Dermis microvascular lymphatic vessel endothelial cell (primary cell): ENCODE results near the gene ANO9. TPM values are rescaled to one million over a fixed set of nuclear protein-coding genes. Genes with fewer than 3 reads are reported as not detected.

Experiments used
- DNase-seq, 2 donors: peaks; one replicate each; pipeline versions ENCODE4 v3.0.0 to v3.0.0-alpha.2; 2010; ENCODE audit warnings: low read depth in 2 of 2
- total RNA-seq: library from RNA; depleted of rRNA; stranded (reverse); fragments of >200 nt; gene quantifications from 2 replicates; pipeline ENCODE4 v1.2.1, GENCODE V29; 2014

The ANO9 gene
- total RNA-seq, 1 donor from 2014 or later, result 1.4 TPM

DNA sequence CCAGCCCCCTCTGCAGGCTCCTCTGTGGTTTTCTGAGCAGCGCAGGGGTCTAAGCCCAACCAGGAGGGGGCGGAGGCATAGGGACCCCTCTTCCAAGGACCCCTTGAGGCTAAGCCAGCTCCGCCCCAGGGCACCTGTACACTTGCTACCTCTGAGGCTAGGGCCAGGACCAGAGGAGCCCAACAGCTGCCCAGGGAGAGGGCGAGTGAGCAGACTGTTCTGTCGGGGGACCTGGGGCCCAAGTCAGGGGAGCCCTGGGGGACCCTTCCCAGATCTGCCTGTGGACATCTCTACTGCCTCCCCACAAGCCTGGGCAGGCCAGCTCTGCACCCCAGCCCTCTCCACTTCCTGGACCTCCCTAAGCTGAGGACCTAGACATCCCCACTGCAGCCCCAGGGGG is 70.8 kb downstream of the ANO9 start:
- DNase-seq, result no peak

DNA sequence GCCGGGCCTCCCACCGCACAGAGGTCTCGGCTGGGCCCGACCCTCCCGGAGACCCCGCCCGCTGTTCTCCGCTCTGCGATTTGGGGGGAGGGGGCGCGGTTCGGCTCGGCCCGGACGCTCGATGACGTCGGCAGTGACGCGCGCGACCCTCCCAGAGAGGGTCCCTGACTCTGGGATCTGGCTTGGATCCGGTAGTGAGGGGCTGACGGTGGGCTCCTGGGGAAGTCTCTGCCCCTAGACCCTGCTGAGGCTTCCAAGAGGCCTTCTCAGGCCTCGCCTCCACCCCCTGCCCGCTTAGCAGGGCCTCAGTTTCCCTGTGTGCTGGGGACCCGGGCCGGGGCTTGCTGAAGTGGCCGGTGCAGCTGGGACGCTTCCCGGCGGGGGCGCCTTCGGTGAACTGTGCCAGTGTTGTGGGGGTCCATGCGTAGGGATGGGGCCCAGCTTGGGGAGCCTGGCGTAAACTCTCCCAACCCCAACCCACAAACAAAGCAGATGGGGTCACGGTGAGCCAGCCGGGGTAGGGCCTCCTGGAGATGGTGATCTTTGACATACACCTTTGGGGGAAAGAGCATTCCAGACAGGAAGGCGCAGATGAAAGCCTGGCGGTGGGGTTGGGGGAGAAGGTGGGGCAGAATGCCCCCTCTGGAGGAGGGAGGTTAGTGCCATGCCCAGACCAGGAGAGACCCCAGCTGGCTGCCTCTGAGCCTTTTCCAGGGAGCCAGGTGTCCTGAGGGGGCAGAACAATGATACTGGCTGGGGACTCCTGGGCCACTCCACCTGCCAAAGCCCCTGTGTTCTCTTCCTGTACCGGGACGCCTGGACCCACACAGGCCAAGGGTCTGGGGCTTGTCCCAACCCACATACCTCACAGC is 71.5 kb downstream of the ANO9 start:
- DNase-seq, result no peak

DNA sequence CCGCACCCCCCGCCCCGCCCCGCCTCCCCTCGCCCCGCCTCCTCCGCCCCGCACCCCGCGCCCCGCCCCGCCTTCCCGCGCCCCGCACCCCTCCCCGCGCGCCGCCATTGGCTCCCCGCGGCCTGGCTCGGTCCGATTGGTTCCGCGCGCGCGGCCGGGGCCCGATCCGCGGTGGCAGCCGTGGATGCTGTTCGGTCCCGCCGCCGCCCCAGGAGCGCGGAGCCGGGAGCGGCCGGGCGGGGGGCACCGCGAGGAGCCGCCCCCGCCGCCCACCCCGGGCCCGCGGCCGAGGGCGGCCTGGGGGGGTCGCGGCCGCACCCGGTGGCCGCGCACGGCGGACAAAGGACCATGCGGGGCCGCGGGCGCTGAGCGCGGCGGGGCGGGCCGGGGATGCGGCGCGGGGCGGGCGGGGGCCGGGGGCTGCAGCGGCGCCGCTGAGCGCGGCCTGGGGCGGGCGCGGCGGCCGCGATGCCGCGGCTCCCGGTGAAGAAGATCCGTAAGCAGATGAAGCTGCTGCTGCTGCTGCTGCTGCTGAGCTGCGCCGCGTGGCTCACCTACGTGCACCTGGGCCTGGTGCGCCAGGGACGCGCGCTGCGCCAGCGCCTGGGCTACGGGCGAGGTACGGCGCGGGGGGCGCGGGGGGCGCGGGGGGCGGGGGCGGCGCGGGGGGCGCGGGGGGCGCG is 72.3 kb downstream of the ANO9 start, which contains the start of gene B4GALNT4:
Gene B4GALNT4, plus strand, starts transcription at position 164 of the 683 bp plus-strand sequence. Its CDS starts 305 bp downstream, at position 469.
- peak in 1 of 2 donors; percentile 39 for DNase-seq

DNA sequence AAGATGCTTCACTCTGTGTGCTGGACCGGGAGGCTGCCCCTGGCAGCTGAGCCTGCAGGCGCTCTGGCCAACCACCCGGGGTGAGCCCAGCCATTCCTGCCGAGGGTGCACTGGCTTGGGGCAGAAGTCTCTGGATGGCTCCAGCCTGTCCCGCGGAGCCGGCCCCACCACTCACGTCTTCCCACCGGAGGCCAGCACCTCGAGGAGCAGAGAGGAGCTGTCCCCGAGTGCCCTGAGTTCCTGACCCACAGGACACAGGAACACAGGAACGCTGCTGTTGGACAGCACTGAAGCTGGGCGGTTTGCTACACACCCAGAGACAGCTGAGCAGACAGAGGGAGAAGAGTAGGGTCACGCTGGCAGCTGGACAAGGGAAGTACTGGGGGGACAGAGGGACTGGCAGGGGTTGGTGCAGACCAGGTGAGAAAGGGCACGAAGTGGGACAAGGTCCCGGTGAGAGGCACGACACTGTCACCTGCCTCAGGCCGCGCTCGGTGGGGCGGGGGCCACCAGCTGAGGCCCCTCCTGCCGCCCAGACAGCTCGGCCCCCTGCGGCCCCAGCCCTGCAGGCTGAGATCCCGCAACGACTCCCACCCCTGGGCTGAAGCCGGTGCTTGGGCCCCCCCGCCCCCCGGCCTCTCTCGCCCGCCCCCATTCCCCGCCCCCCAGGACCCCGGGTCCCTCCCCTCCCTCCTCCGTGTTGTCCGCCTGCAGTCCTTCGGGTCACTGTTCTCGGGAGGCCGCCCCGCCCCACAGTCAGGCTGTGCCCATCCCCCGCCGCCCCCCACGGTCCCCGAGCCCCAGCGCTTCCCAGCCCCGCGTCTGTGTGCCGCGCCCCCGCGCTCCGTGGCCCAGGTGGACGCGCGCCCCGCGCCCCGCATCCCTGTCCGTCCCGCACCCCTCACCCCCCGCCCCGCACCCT is 73.1 kb downstream of the ANO9 start:
- DNase-seq, result peak in 1 of 2 donors; percentile 11

DNA sequence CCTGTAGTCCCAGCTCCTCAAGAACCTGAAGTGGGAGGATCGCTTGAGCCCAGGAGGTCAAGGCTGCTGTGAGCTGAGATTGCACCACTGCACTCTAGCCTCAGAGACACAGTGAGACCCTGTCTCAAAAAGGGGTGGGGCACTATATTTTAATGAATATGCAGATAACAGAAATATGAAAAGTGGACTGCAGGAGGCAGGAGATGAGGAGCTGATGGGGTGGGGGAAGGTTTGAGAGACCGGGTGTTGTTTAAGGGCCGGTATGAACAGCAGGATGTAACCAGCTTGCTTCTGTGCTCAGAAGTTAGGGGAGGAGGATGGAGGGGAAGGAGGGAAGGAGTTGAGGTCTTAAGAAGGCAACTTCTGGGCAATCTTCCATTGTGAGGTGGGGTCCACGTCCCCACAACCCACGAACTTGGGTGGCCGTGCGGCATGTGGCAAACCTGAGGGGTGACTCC is 73.8 kb downstream of the ANO9 start:
- DNase-seq, result no peak

Other genes with a start within 250 kb of the ANO9 start
- not detected in 2 replicates for gene SCGB1C1, start 248.9 kb downstream of the ANO9 start, total RNA-seq
- 7.4 and 14.3 TPM in 2 replicates for gene BET1L, start 234.6 kb downstream of the ANO9 start, total RNA-seq
- 119 and 126 TPM in 2 replicates for gene RIC8A, start 234.3 kb downstream of the ANO9 start, total RNA-seq
- 5.8 and 9.6 TPM in 2 replicates for gene SIRT3, start 205.7 kb downstream of the ANO9 start, total RNA-seq
- 142 and 190 TPM in 2 replicates for gene PSMD13, start 205.0 kb downstream of the ANO9 start, total RNA-seq
- gene NLRP6, start 163.6 kb downstream of the ANO9 start, total RNA-seq, result not detected in 2 replicates
- gene PGGHG, start 152.9 kb downstream of the ANO9 start, total RNA-seq, result 6.7 and 13.9 TPM in 2 replicates
- not detected in 2 replicates for gene IFITM5, start 142.5 kb downstream of the ANO9 start, total RNA-seq
- 23.1 and 91.9 TPM in 2 replicates for gene IFITM2, start 134.2 kb downstream of the ANO9 start, total RNA-seq
- gene IFITM1, start 128.0 kb downstream of the ANO9 start, total RNA-seq, result 1.0 and 1.1 TPM in 2 replicates
- 30.9 and 86.0 TPM in 2 replicates for gene IFITM3, start 121.2 kb downstream of the ANO9 start, total RNA-seq
- 0.51 and 0.89 TPM in 2 replicates for gene B4GALNT4, start 72.5 kb downstream of the ANO9 start, total RNA-seq
- gene PKP3, start 47.8 kb downstream of the ANO9 start, total RNA-seq, result 0.38 and 0.39 TPM in 2 replicates
- gene SIGIRR, start 27.0 kb downstream of the ANO9 start, total RNA-seq, result 33.6 and 44.0 TPM in 2 replicates
- gene PTDSS2, start 8.3 kb upstream of the ANO9 start, total RNA-seq, result 19.4 and 40.2 TPM in 2 replicates
- gene RNH1, start 65.2 kb upstream of the ANO9 start, total RNA-seq, result 210 and 302 TPM in 2 replicates
- 43.7 and 50.6 TPM in 2 replicates for gene HRAS, start 93.6 kb upstream of the ANO9 start, total RNA-seq
- 0.26 and 0.51 TPM in 2 replicates for gene LRRC56, start 95.5 kb upstream of the ANO9 start, total RNA-seq
- gene LMNTD2, start 118.7 kb upstream of the ANO9 start, total RNA-seq, result 0.90 and 2.0 TPM in 2 replicates
- 13.9 and 17.4 TPM in 2 replicates for gene RASSF7, start 119.0 kb upstream of the ANO9 start, total RNA-seq
- 16.8 and 23.8 TPM in 2 replicates for gene PHRF1, start 134.5 kb upstream of the ANO9 start, total RNA-seq
- gene IRF7, start 173.9 kb upstream of the ANO9 start, total RNA-seq, result 6.7 and 16.2 TPM in 2 replicates
- not detected in 2 replicates for gene CDHR5, start 182.9 kb upstream of the ANO9 start, total RNA-seq
- not detected in 2 replicates for gene SCT, start 185.2 kb upstream of the ANO9 start, total RNA-seq
- under 0.01 TPM in 1 of 2 replicates, not detected in the other for gene DRD4, start 195.3 kb upstream of the ANO9 start, total RNA-seq